GM19395 (cell line): ENCODE data around the gene PEAK3.

Experiments used
- ATAC-seq: cut with Tn5 transposase; IDR thresholded peaks from one replicate; pipeline ENCODE4 v1.9.1; 2021; ENCODE audit warnings: mild to moderate bottlenecking, moderate library complexity; ENCODE audit not compliant: unreplicated experiment

The PEAK3 gene

DNA sequence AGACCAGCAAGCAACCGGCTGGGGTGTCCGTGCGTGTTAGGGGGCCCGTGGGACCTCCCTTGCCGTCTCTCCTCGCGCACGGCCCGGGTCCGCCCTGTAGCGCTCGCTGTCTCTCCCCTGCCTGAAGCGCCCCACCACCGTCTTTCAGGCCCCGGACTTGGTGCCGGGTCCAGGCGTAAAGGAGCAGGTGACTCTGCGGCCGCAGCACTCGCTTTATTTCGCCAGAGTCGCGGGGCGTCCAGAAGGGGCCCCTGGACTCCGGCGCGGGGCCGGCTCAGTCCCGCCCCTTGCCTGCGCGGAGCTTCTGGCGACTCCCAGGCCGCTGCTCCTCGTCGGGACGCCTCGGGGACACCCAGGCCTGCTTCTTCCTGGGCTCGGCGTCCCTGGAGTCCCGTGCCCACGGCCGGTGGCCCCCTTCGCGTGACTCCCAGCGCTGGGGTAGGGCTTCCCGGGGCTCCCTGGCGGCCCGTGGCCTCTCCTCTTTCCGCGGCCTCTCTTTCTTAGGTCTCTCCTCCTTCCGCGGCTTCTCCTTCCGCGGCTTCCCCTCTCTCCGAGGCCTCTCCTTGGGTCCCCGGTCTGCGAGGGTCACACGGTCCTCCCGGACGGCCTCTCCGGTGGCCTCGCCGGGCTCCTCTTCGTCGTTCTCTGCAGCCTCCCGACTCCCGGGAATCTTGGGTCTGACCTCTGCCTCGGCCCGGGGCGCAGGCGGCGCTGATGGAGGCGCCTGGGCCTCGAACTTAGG is 29.7 kb downstream of the PEAK3 start:
- ATAC-seq, result no peak

DNA sequence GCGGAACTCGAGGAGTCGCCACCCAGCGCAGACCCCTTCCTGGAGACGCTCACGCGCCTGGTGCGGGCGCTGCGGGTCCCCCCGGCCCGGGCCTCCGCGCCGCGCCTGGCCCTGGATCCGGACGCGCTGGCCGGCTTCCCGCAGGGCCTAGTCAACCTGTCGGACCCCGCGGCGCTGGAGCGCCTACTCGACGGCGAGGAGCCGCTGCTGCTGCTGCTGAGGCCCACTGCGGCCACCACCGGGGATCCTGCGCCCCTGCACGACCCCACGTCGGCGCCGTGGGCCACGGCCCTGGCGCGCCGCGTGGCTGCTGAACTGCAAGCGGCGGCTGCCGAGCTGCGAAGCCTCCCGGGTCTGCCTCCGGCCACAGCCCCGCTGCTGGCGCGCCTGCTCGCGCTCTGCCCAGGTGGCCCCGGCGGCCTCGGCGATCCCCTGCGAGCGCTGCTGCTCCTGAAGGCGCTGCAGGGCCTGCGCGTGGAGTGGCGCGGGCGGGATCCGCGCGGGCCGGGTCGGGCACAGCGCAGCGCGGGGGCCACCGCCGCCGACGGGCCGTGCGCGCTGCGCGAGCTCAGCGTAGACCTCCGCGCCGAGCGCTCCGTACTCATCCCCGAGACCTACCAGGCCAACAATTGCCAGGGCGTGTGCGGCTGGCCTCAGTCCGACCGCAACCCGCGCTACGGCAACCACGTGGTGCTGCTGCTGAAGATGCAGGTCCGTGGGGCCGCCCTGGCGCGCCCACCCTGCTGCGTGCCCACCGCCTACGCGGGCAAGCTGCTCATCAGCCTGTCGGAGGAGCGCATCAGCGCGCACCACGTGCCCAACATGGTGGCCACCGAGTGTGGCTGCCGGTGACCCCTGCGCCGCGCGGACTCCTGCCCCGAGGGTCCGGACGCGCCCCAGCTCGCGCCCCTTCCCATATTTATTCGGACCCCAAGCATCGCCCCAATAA is 30.6 kb downstream of the PEAK3 start:
- ATAC-seq, result no peak

DNA sequence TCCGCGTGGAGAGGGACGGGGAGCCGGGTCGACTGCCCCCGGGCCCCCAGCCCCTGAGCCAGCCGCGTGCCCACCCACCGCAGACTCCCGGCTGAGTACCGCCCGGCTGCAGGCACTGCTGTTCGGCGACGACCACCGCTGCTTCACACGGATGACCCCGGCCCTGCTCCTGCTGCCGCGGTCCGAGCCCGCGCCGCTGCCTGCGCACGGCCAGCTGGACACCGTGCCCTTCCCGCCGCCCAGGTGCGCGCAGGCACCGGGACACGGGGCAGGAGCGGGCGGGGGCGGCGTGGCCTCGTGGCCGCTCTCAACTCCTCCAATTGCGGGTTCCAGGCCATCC is 31.2 kb downstream of the PEAK3 start:
- no peak for ATAC-seq

DNA sequence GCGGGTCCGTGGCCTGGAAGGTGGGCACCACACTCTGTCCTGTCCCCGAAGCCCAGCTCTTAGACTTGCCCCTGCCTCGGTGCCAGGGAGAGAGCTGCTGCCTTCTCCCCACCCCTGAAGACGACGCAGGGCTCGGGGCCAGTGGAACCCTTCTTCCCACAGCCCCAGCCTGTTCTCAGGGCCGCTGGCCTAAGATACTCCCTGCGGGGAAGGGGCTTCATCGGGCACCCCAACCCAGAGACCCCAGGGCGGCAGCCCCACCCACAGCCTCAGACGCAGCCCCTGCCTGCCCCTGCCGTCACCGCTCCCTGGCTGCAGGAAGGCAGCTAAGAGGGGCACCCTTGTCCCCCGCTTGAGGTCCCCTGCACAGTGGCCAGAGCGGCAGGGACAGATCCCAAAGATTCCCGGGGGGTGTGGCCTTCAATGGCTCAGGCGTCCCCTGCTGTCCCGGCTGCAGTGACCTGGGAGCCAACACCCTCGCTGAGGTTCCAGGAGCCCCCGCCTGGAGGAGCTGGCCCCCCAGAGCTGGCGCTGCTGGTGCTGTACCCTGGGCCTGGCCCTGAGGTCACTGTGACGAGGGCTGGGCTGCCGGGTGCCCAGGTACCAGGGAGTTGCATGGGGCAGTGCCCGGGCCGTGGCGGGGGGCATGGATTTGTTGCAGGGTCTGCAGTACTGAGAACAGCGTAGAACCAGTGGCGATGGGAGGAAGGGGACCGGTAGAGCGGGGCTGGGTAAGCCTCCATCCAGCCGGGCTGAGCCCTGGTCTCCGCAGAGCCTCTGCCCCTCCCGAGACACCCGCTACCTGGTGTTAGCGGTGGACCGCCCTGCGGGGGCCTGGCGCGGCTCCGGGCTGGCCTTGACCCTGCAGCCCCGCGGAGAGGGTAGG is 31.9 kb downstream of the PEAK3 start:
- ATAC-seq, result no peak

DNA sequence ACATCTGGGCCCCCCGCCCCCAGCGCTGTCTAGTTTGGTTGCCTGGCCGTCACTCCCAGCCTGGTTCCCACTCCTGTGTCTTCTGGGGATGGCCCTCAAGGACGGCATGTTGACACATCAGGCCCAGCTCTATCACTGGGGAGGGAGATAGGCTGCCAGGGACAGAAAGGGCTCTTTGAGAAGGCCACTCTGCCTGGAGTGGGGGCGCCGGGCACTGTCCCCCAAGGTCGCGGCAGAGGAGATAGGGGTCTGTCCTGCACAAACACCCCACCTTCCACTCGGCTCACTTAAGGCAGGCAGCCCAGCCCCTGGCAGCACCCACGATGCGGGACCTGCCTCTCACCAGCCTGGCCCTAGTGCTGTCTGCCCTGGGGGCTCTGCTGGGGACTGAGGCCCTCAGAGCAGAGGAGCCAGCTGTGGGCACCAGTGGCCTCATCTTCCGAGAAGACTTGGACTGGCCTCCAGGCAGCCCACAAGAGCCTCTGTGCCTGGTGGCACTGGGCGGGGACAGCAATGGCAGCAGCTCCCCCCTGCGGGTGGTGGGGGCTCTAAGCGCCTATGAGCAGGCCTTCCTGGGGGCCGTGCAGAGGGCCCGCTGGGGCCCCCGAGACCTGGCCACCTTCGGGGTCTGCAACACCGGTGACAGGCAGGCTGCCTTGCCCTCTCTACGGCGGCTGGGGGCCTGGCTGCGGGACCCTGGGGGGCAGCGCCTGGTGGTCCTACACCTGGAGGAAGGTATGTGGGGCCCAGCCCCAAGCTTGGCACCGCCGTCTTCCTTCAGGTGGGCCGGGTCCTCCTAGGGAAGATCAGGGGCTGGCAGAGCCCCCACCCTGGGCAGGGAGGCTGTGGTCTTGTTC is 32.7 kb downstream of the PEAK3 start, which contains the start of gene AMH:
Gene AMH, plus strand, starts transcription at position 314 of the 857 bp plus-strand sequence. Its CDS starts 10 bp downstream, at position 324.
- ATAC-seq, result no peak

DNA sequence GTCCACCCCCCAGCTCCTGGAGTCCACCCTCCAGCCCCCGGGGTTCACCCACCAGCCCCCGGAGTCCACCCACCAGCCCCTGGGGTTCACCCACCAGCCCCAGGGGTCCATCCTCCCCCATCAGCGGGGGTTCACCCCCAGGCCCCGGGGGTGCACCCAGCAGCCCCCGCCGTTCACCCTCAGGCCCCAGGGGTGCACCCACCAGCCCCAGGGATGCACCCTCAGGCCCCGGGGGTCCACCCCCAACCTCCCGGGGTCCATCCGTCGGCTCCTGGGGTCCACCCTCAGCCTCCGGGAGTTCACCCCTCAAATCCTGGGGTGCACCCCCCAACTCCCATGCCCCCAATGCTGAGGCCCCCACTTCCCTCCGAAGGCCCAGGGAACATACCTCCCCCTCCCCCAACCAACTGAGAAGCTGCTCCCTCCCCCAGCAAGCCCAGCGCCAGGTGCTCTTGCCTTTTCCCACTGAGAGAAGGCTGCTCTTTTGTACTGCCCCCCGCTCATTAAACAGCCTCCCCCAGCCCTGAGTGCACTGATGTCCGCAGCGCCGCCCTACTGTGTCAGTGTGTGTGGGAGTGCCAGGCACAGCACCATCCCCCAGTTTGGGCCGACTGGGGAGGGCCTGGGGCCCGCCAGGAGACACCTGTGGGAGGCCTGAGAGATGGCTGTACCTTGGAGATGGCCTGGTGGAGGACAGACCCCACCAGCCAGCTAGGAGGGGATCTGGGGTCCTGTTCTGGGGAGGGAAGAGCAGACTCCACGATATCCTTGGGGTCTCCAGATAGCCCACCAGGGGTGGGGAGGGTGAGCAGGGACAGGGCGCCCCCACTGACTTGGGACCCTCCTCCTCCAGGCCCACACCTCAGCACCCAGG is 33.6 kb downstream of the PEAK3 start:
- ATAC-seq, result no peak

DNA sequence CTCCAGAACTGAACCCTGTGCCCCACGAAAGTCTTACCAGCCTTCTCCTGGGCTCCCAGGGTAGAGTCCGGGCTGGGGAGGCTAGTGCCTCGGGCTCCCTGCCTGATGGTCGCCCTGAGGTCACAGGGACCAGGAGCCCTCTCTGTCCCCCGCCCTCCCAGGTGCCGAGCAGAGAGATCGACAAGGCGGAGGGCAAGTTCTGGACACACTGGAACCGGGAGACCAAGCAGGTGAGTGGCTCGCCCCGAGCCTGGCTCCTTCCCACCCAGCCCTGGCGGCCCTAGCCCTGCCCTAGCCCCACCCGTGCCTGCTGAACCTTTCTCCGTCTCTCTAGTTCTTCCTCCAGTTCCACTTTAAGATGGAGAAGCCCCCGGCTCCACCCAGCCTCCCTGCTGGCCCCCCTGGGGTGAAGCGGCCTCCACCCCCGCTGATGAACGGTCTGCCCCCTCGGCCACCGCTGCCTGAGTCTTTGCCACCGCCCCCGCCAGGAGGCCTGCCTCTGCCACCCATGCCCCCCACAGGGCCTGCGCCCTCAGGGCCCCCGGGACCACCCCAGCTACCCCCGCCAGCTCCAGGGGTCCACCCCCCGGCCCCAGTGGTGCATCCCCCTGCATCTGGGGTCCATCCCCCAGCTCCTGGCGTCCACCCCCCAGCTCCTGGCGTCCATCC is 34.4 kb downstream of the PEAK3 start:
- no peak for ATAC-seq

DNA sequence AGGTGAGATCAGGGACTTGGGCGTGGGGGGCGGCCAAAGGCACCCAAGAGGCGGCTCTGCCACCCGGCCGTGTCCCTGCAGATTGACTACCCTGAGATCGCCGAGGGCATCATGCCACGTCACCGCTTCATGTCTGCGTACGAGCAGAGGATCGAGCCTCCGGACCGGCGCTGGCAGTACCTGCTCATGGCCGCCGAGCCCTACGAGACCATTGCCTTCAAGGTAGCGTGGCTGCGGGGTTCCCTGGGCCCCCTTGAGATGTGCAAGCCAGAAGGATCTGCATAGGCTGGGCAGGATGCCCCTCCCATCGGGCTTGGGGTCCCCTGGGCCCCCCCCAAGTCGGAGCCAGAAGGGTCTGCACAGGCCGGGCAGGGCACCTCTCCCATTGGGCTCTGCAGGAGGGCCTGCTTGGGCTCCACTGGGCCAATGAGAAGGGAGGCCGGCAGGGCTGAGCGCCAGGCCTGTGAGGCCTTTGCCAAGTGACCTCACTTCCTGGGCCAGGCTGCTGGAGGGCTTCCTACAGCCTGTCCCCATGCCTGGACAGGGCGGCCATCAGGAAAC is 35.1 kb downstream of the PEAK3 start:
- no peak for ATAC-seq

DNA sequence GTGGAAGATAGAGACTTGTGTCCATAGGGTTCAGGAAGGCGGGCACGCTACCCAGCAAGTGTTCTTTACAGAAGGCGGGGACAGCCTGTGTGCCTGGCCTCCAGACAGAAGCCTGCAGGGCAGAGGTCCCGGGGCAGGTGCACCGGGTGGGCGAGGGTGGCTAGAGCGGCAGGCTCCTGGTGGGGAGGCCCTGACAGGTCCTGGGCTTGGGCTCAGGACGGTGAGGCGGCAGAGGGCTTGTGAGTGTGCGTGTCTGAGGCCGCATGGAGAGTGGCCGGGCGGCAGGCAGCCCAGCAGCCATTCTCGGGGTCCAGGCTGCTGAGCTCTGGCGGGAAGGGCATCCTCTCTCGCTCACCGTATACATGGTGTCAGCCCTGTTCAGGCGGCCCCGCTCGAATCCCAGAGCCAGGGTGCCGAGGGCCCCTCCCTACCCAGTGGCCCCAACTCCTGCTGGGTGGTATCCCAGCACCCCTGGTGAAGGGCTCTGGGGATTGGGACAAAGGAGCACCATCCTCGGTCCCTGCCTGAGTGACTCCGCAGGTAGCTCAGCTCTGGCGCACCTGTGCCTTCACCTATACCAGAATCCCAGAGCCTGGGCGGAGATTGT is 35.9 kb downstream of the PEAK3 start:
- no peak for ATAC-seq

DNA sequence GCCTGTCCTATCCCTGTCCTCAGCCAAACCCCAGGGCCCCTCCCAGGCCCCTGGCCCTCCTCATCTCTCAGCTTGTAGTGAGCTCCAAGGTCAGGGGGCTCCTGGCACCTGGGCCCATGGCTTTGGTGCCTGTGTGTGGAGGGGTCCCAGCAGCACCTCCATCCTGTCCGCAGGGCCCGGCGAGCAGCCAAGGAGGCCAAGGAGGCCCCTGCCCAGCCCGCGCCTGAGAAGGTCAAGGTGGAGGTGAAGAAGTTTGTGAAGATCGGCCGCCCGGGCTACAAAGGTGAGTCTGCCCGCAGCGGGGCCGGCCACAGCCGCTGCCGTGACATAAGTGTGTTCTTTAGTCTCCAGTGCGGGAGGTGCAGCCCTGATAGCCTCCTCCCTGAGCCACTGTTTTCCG is 36.7 kb downstream of the PEAK3 start:
- ATAC-seq, result no peak

DNA sequence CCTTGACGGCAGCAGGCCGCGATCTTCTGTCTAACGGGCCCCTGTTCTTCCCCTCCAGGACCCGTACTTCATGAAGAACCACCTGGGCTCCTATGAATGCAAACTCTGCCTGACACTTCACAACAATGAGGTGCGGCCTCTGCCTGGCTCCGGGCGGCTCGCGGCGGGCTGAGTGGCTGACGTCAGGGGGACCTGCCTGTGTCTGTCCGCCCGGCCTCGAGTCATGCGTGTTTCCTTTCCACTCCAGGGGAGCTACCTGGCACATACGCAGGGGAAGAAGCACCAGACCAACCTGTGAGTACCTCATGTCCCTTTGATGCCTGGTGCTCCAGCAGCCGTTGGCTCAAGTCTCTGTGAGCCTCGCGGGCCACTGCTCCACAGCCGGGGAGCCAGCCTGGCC is 37.5 kb downstream of the PEAK3 start:
- ATAC-seq, result no peak

DNA sequence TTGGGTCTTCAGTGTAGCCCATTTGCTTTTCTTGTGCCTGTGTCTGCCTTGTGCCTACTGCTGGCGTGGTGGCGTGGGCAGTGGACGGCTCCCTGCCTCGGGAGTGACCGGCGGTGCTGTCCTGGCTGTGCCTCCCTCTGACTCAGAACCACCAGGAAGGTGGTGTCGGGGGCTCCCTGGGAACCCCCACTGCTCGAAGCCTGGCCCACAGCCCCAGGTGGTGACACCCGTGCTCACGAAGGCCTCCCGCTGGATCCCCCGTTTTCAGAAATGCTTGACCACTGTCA is 37.9 kb downstream of the PEAK3 start:
- no peak for ATAC-seq

DNA sequence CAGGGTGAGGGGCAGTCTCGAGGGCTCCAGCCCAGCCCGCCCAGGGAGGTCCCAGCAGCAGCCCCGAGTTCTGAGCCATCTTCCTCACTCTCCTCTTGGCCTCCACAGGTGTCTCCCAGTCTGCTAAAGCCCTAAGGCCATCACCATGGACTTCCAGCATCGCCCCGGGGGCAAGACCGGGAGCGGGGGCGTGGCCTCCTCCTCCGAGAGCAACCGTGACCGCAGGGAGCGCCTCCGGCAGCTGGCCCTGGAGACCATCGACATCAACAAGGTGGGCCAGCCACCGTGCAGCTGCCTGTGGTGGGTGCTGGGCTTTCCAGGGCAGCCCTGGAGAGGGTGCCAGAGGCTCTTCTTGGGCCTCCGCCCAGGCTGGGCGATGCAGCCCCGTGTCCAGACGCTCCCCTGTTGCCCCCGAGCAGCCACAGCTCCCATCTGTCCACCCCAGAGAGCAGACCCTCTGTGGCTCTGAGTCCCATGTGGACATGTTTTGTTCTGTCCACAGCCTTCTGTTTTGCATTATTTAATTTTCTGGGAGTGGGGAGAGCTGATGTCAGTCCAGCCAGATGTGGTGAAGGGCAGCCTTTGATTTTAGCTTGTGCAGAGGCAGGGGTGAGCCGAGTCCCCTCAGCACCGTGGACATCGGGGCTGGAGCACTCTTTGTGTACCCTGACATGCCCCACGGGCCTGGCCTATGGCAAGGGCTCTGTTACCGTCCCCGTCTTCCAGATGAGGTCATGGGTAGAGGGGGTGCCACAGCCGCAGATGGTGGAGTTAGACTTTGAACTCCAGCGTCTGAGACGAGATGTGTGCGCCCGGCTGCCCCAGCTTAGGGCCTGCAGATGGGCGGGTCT is 38.5 kb downstream of the PEAK3 start:
- no peak for ATAC-seq

DNA sequence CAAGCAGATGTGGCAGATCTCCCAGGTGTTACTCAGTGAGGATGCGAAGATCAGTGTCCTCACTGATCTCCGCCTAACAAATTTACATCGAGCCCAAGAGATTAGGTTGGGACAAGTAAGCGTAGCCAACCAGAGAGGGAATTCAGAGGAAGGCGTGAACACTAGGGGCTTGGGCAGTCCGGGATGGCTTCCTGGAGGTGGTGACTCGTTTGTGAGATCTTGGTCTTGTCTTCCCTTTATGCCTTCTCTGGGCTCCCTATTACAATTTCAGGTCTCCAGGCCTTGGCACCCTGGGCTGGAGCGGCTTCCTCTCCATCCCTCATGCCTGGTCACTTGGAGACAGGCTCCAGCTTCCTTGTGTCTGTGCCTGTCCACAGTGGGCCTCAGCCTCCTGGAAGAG is 39.2 kb downstream of the PEAK3 start:
- ATAC-seq, result no peak

DNA sequence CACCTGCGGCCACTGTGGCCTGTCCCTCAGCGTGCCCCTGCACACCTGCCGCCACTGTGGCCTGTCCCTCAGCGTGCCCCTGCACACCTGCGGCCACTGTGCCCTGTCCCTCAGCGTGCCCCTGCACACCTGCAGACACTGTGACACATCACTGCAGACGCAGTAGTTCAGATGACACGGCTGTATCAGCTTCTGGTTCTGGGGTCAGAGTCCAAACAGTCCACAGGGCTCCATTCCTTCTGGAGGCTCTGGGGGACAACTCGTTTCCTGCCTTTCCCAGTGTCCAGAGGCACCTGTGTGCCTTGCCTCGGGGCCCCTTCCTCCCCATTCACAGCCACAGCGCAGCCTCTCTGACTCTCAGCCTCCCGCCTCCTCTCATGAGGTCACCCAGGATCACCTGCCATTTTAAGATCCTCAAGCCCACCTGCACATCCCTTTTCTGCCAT is 39.9 kb downstream of the PEAK3 start:
- no peak for ATAC-seq

DNA sequence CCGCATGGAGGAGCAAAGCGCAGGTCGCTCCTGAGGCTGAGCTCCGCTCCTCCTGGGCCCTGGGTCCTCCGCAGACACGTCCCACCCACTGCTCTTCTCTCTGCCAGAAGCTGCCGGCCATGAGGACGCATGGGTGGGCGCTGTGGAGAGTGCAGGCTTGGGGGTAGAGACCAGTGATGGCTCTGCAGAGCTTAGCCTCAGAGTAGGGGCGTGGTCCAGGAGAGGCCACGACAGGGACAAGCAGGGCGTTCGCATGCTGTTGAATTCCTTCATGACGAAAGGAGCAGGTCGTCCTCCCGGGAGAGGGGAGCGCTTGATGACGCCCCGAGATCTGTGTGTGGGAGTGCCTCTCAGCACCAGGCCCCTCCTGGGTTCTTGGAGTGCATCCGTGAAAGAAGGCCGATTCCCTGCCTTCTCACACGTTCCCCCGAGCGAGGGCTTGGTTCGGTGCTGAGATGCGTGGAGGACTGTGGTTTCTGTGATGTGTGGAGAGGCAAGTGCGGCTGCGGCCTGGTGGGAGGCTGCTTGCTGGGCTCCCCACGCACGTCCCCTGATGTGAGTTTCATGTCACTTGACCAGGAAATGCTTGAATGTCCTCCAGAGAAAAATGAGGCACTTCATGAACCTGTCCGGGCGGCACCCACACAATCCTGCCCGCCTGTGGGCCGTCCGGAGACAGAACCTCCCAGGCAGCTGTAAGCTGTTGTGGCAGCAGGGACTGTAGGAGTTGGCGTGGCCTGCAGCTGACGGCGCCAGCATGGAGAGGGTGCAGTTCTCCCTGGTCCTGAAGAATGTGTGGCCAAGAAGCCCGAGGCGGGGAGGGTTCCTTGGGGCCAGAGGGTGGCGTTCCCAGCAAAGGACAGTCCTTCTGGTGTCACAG is 40.9 kb downstream of the PEAK3 start:
- ATAC-seq, result no peak
